Heart left ventricle (tissue), 13 donors: ENCODE measurements around the gene SMPD4.
"Not testable (repeated sequence)": the region's sequence is repeated elsewhere in the genome, so short reads cannot be mapped to it uniquely, and the experiment has no call there.

Experiments used
- POLR2A ChIP-seq, 2 donors: fragments of 450-650 bp; IDR thresholded peaks; one replicate each; pipeline ENCODE4 v1.6.1; 2017; ENCODE audit warnings: antibody characterized with exemption in 2 of 2, mild to moderate bottlenecking in 2 of 2, moderate library complexity in 2 of 2
- TF ChIP-seq, protein P1 (sequence below), 12 donors: fragments of 200-600 bp; sonication (generic) in 4 of 12; IDR thresholded peaks; one replicate each; pipeline versions ENCODE4 v1.5.0 to v1.8.0; 2018 to 2022; ENCODE audit warnings: antibody characterized with exemption in 12 of 12, mild to moderate bottlenecking in 5 of 12
- donor health status: ischemic (EF 13 %, LVEDD 7.1; RV severe dilation, severe dysfunction).
- donor health status: DM: no; HTN: yes; CAD: no.
- donor health status: DM: no; HTN: no; CAD: no.
- donor health status: ischemic (EF 25% LVEDD 6.9; RV normal size, moderate dysfunction).
- donor health status: ischemic (EF 25% LVEDD 5.7; RV mildly dilated, moderate dysfunction).
- donor health status: ischemic (EF 35%, LVEDD 5.7; RV mildly dilated, moderate dysfunction).
- donor health status: nonischemic (EF 11% LVEDD 7.7; RV severe dilation, severe dysfunction).
- donor health status: DM: yes; HTN: yes; CAD: no.
- donor health status: PGD.
- donor health status: ischemic (EF 29% LVEDD 5.4; RV normal size, mild dysfunction).
- donor health status: nonischemic (EF 23%, LVEDD 6.1; RV moderate dilation, normal function).

DNA sequence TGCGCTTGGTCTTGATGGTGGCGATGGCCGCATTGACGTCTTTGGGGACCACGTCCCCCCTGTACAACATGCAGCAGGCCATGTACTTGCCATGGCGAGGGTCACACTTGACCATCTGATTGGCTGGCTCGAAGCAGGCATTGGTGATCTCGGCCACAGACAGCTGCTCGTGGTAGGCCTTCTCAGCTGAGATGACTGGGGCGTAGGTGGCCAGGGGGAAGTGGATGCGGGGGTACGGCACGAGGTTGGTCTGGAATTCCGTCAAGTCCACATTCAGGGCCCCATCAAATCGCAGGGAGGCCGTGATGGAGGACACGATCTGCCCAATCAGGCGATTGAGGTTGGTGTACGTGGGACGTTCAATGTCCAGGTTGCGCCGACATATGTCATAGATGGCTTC, 12.4 kb upstream of the SMPD4 start:
- TF ChIP-seq, protein P1, sequence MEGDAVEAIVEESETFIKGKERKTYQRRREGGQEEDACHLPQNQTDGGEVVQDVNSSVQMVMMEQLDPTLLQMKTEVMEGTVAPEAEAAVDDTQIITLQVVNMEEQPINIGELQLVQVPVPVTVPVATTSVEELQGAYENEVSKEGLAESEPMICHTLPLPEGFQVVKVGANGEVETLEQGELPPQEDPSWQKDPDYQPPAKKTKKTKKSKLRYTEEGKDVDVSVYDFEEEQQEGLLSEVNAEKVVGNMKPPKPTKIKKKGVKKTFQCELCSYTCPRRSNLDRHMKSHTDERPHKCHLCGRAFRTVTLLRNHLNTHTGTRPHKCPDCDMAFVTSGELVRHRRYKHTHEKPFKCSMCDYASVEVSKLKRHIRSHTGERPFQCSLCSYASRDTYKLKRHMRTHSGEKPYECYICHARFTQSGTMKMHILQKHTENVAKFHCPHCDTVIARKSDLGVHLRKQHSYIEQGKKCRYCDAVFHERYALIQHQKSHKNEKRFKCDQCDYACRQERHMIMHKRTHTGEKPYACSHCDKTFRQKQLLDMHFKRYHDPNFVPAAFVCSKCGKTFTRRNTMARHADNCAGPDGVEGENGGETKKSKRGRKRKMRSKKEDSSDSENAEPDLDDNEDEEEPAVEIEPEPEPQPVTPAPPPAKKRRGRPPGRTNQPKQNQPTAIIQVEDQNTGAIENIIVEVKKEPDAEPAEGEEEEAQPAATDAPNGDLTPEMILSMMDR (IDR thresholded peaks at IDR 0.05), result not testable (repeated sequence)
- not testable (repeated sequence) for TF ChIP-seq POLR2A (IDR thresholded peaks at IDR 0.05)
